IMR-90 (cell line): ENCODE data around the gene CAMSAP3. TPM values are rescaled to one million over a fixed set of nuclear protein-coding genes. Genes with fewer than 3 reads are reported as not detected.

Experiments used
- ATAC-seq: fragments of 200-7000 bp; cut with Tn5 transposase; 2 replicates; pipeline ENCODE4 v1.9.1; 2020; ENCODE audit warnings: low read depth, mild to moderate bottlenecking, moderate library complexity
- BruUV-seq: library from RNA; stranded (reverse); fragments of 400-500 nt; replicated peaks from 2 replicates; lab custom pipeline; 2021; lab: Mats Ljungman, UMichigan
- CTCF ChIA-PET: fragments of 300-600 bp; formaldehyde crosslinking; extraction: SDS; loops from one replicate; lab custom pipeline; 2021; ENCODE audit warnings: antibody characterized with exemption; lab: Yijun Ruan, JAX
- POLR2A ChIA-PET: fragments of 300-600 bp; sonication (Branson Sonifier 250); formaldehyde crosslinking; loops from one replicate; lab custom pipeline; 2022; ENCODE audit warnings: antibody characterized with exemption; ENCODE audit not compliant: unreplicated experiment; lab: Charles Lee
- DNase-seq: peaks from one replicate; pipeline ENCODE4 v3.0.0; 2013
- H2AFZ ChIP-seq: replicated peaks from 2 replicates; pipeline ENCODE3; 2013; ENCODE audit warnings: low read length, mild to moderate bottlenecking; ENCODE audit not compliant: poor library complexity
- H2AK5ac ChIP-seq: 2 replicates; pipeline ENCODE4 v1.6.1; 2013; ENCODE audit warnings: low read depth, low read length, inconsistent platforms
- H2AK9ac ChIP-seq: replicated peaks from 2 replicates; pipeline ENCODE3; 2013; ENCODE audit warnings: mild to moderate bottlenecking, low read depth, low read length, moderate library complexity; ENCODE audit not compliant: poor library complexity
- H2BK120ac ChIP-seq: 2 replicates; pipeline ENCODE4 v1.6.1; 2013; ENCODE audit warnings: low read depth, low read length, inconsistent platforms
- H2BK15ac ChIP-seq: 3 replicates; pipeline ENCODE4 v1.6.1; 2013; ENCODE audit warnings: low read depth, low read length, inconsistent platforms
- H2BK20ac ChIP-seq: 2 replicates; pipeline ENCODE4 v1.6.1; 2013; ENCODE audit warnings: low read depth, mild to moderate bottlenecking, inconsistent platforms, low read length, moderate library complexity
- H2BK5ac ChIP-seq: 2 replicates; pipeline ENCODE4 v1.6.1; 2013; ENCODE audit warnings: mild to moderate bottlenecking, low read depth, low read length, inconsistent platforms; ENCODE audit not compliant: poor library complexity, severe bottlenecking
- H3K14ac ChIP-seq: replicated peaks from 2 replicates; pipeline ENCODE4 v1.6.1; 2013; ENCODE audit warnings: low read depth, low read length, inconsistent platforms
- H3K18ac ChIP-seq: 2 replicates; pipeline ENCODE4 v1.6.1; 2013; ENCODE audit warnings: low read depth, low read length, control low read depth
- H3K23ac ChIP-seq: 2 replicates; pipeline ENCODE4 v1.6.1; 2013; ENCODE audit warnings: low read depth, low read length, inconsistent platforms
- H3K27ac ChIP-seq: 2 replicates; pipeline ENCODE4 v1.5.1; 2013; ENCODE audit warnings: mild to moderate bottlenecking, control low read depth, low read length; ENCODE audit not compliant: insufficient read depth
- H3K27me3 ChIP-seq: 2 replicates; pipeline ENCODE4 v1.6.1; 2013; ENCODE audit warnings: low read length; ENCODE audit not compliant: control insufficient read depth, insufficient read depth
- H3K36me3 ChIP-seq: 2 replicates; pipeline ENCODE4 v1.6.1; 2013; ENCODE audit warnings: low read length, mixed read lengths; ENCODE audit not compliant: control insufficient read depth, insufficient read depth
- H3K4ac ChIP-seq: 2 replicates; pipeline ENCODE4 v1.6.1; 2013; ENCODE audit warnings: low read depth, low read length, inconsistent platforms
- H3K4me1 ChIP-seq: 2 replicates; pipeline ENCODE4 v1.6.1; 2013; ENCODE audit warnings: low read length, mixed read lengths; ENCODE audit not compliant: control insufficient read depth, insufficient read depth
- H3K4me2 ChIP-seq: 2 replicates; pipeline ENCODE4 v1.6.1; 2013; ENCODE audit warnings: low read depth, mild to moderate bottlenecking, control low read depth, low read length, moderate library complexity
- H3K4me3 ChIP-seq: 2 replicates; pipeline ENCODE4 v1.5.1; 2013; ENCODE audit warnings: low read depth, mild to moderate bottlenecking, control low read depth, low read length, moderate library complexity; ENCODE audit not compliant: insufficient read depth
- H3K56ac ChIP-seq: 2 replicates; pipeline ENCODE4 v1.6.1; 2013; ENCODE audit warnings: low read length, inconsistent platforms; ENCODE audit not compliant: insufficient read depth; ENCODE audit errors: extremely low read depth
- H3K79me1 ChIP-seq, 2 experiments: 2 replicates each; pipeline ENCODE4 v1.6.1; 2013; ENCODE audit warnings: low read length in 2 of 2, inconsistent platforms in 1 of 2, low read depth in 1 of 2
- H3K9ac ChIP-seq: 2 replicates; pipeline ENCODE4 v1.6.1; 2013; ENCODE audit warnings: low read depth, low read length, control low read depth
- H3K9me1 ChIP-seq: 2 replicates; pipeline ENCODE4 v1.6.1; 2013; ENCODE audit warnings: low read length, inconsistent platforms; ENCODE audit not compliant: insufficient read depth
- H3K9me3 ChIP-seq: 2 replicates; pipeline ENCODE4 v1.6.1; 2013; ENCODE audit warnings: low read length; ENCODE audit not compliant: control insufficient read depth, insufficient read depth
- H4K20me1 ChIP-seq: 2 replicates; pipeline ENCODE4 v1.6.1; 2013; ENCODE audit warnings: low read length, inconsistent platforms; ENCODE audit not compliant: insufficient read depth
- H4K5ac ChIP-seq: 2 replicates; pipeline ENCODE4 v1.6.1; 2013; ENCODE audit warnings: mild to moderate bottlenecking, low read depth, low read length, control low read depth
- H4K8ac ChIP-seq, 2 experiments: 2 replicates each; pipeline ENCODE4 v1.6.1; 2013; ENCODE audit warnings: low read depth in 2 of 2, low read length in 2 of 2, control low read depth in 1 of 2, inconsistent platforms in 1 of 2
- H4K91ac ChIP-seq: 2 replicates; pipeline ENCODE4 v1.6.1; 2013; ENCODE audit warnings: low read depth, low read length, inconsistent platforms; ENCODE audit not compliant: insufficient read depth
- BHLHE40 ChIP-seq: fragments of 150-350 bp; IDR thresholded peaks from 2 replicates; pipeline ENCODE4 v1.6.1; 2016; ENCODE audit warnings: mild to moderate bottlenecking, low read depth, low read length
- CEBPB ChIP-seq: IDR thresholded peaks from 2 replicates; pipeline ENCODE4 v1.6.1; 2012; ENCODE audit warnings: low read depth, low read length, improper control_type of control experiment
- CHD1 ChIP-seq: IDR thresholded peaks from 2 replicates; pipeline ENCODE4 v1.6.1; 2012; ENCODE audit warnings: low read depth, low read length, improper control_type of control experiment
- CTCF ChIP-seq: conservative IDR thresholded peaks from 2 replicates; pipeline ENCODE4 v1.5.1; 2012; ENCODE audit warnings: mild to moderate bottlenecking, low read depth, low read length, improper control_type of control experiment
- FOS ChIP-seq: fragments of 150-350 bp; IDR thresholded peaks from 2 replicates; pipeline ENCODE4 v1.6.1; 2016; ENCODE audit warnings: low read depth, low read length
- MAFK ChIP-seq: IDR thresholded peaks from 2 replicates; pipeline ENCODE4 v1.6.1; 2012; ENCODE audit warnings: low read depth, low read length, improper control_type of control experiment
- MAZ ChIP-seq: IDR thresholded peaks from 2 replicates; pipeline ENCODE4 v1.6.1; 2012; ENCODE audit warnings: low read depth, mild to moderate bottlenecking, low read length, improper control_type of control experiment, moderate library complexity, borderline replicate concordance
- POLR2A ChIP-seq: IDR thresholded peaks from 2 replicates; pipeline ENCODE4 v1.6.1; 2012; ENCODE audit warnings: mild to moderate bottlenecking, low read depth, low read length
- RCOR1 ChIP-seq: IDR thresholded peaks from 2 replicates; pipeline ENCODE4 v1.6.1; 2012; ENCODE audit warnings: mild to moderate bottlenecking, low read length, improper control_type of control experiment; ENCODE audit not compliant: insufficient replicate concordance
- RFX5 ChIP-seq: IDR thresholded peaks from 2 replicates; pipeline ENCODE4 v1.8.0; 2012; ENCODE audit warnings: low read depth, mild to moderate bottlenecking, low read length, moderate library complexity
- SMC3 ChIP-seq: fragments of 150-350 bp; IDR thresholded peaks from 2 replicates; pipeline ENCODE4 v1.6.1; 2016; ENCODE audit warnings: low read depth, mild to moderate bottlenecking, antibody characterized with exemption, low read length, moderate library complexity
- WGBS, 2 experiments: methylation state at CpG; one replicate each; pipeline versions ENCODE4 v1.1.5 to v1.1.7; 2013; ENCODE audit warnings: missing lambda C conversion rate in 2 of 2; ENCODE audit not compliant: insufficient read length in 1 of 2; ENCODE audit errors: extremely low coverage in 2 of 2; 5-methylcytosine and 5-hydroxymethylcytosine counted together
- dilution Hi-C: fragments of 300-500 bp; cut with HindIII; formaldehyde crosslinking; loops from one replicate; pipeline ENCODE4 v1.14.3; 2018; ENCODE audit warnings: low sequenced_read_pairs; ENCODE audit not compliant: unreplicated experiment
- in situ Hi-C: fragments of 300-500 bp; cut with MboI; formaldehyde crosslinking; loops from 3 replicates; pipeline ENCODE4 v1.14.3; 2019; ENCODE audit warnings: low sequenced_read_pairs, inconsistent platforms, mixed read lengths
- intact Hi-C: fragments of 100-400 bp; cut with micrococcal nuclease; formaldehyde crosslinking; loops from 2 replicates; pipeline ENCODE4 v1.10.0; 2022
- polyA plus RNA-seq, 3 experiments: library from polyadenylated mRNA; depleted of rRNA; stranded (reverse); fragments of >200 nt; gene quantifications; 2 replicates each; pipeline ENCODE4 v1.2.3, GENCODE V29; 2012; ENCODE audit warnings: low replicate concordance in 1 of 3
- total RNA-seq: library from RNA; depleted of rRNA; stranded (reverse); fragments of >200 nt; gene quantifications from 2 replicates; pipeline ENCODE4 v1.2.3, GENCODE V29; 2012

CAMSAP3 gene
- total and polyA plus RNA-seq, 2 of the 4 experiments (the other 2 are of a cell fraction): not detected

GRCh38 chr19:7636691-7637373 is 41.2 kb downstream of the CAMSAP3 start, which contains the start of gene STXBP2:
Gene STXBP2 (plus strand): TSS chr19:7637110. CDS start chr19:7637150, 40 bp downstream.
- DNase-seq (no peak), ATAC-seq (peak; percentile 25; the same call in 1 of the 2 replicates)
- Histone ChIP-seq H3K27ac (no peak within 1 kb of the TSS; the same call in 1 of the 2 replicates), H4K20me1 (peaks cover 5% of the 10 kb centered on the region; the same call in 1 of the 2 replicates), H3K9me3 (no peaks in the 10 kb centered on the region), H3K4me1 (no peaks in the 10 kb centered on the region), H3K23ac (no peak within 1 kb of the TSS), H2BK120ac (no peak within 1 kb of the TSS), H3K79me1 (no peaks in the 10 kb centered on the region), H3K56ac (no peak within 1 kb of the TSS), H2AK5ac (no peak within 1 kb of the TSS), H3K27me3 (peaks cover 14% of the 10 kb centered on the region; the same call in 1 of the 2 replicates), H3K4me3 (peak within 1 kb of the TSS; percentile 46), H3K36me3 (peaks cover 4% of the 10 kb centered on the region; the same call in 1 of the 2 replicates), H3K4me2 (peak within 1 kb of the TSS; percentile 53; the same call in 1 of the 2 replicates), H3K14ac (no peak within 1 kb of the TSS), H2AFZ (peak within 1 kb of the TSS; percentile 82), H2BK20ac (no peak within 1 kb of the TSS), H2BK15ac (no peak within 1 kb of the TSS), H4K5ac (peak within 1 kb of the TSS; percentile 68), H3K4ac (no peak within 1 kb of the TSS), H3K18ac (no peak within 1 kb of the TSS), H4K91ac (no peak within 1 kb of the TSS), H3K9ac (no peak within 1 kb of the TSS), H2AK9ac (peak within 1 kb of the TSS; percentile 81), H2BK5ac (no peak within 1 kb of the TSS), H3K9me1 (peaks cover 12% of the 10 kb centered on the region), H4K8ac (peak within 1 kb of the TSS; percentile 50 to 62; a peak in 3 of 4 replicates)
- in situ Hi-C loops (no loop called here), dilution Hi-C loops (no loop called here), intact Hi-C loops (no loop called here)
- TF ChIP-seq RFX5 (no peak), FOS (no peak), POLR2A (no peak), CEBPB (no peak), MAFK (no peak), CTCF (no peak), SMC3 (no peak), RCOR1 (no peak), MAZ (no peak), CHD1 (no peak), BHLHE40 (no peak)
- ChIA-PET CTCF (interaction anchor here (1.1 to 1.2 kb wide), 2 partner anchors 68 to 163 kb away, joined by 3 to 4 read pairs; no protein-coding TSS in a partner anchor), POLR2A (no interaction called here)
- WGBS, 2 experiments: 25% methylated on average over 20 of the region's 61 CpGs; no CpG with 5 or more reads in 1 of the 2 experiments
- no TSS peak for BruUV-seq
